HEK293 (cell line): ENCODE data around the gene KIAA1755.

Experiments
- CTCF ChIP-seq: fragments of 450-650 bp; formaldehyde crosslinking; IDR thresholded peaks from 2 replicates; pipeline ENCODE4 v1.5.1; 2016; ENCODE audit warnings: missing biosample characterization, missing genetic modification characterization
- ZFP41 ChIP-seq: fragments of 450-650 bp; formaldehyde crosslinking; IDR thresholded peaks from 2 replicates; pipeline ENCODE4 v1.5.1; 2016; ENCODE audit warnings: missing biosample characterization, missing genetic modification characterization, borderline replicate concordance
- ZNF571 ChIP-seq: fragments of 450-650 bp; formaldehyde crosslinking; IDR thresholded peaks from 2 replicates; pipeline ENCODE4 v1.5.0; 2017; ENCODE audit warnings: missing biosample characterization, missing genetic modification characterization
- ZNF791 ChIP-seq: fragments of 450-650 bp; formaldehyde crosslinking; IDR thresholded peaks from 2 replicates; pipeline ENCODE4 v1.5.1; 2016; ENCODE audit warnings: missing biosample characterization, missing genetic modification characterization

GRCh38 chr20:38190936-38191371 is 69.6 kb downstream of the KIAA1755 start:
- no peak for TF ChIP-seq ZFP41
- no peak for TF ChIP-seq ZNF791 (tag by site-specific recombination)
- no peak for TF ChIP-seq CTCF (tag by site-specific recombination)
- no peak for TF ChIP-seq ZNF571
